NCI-H1694 (cell line): ENCODE measurements around the gene OSBPL3.

Experiments used
- DNase-seq: peaks from one replicate; lab custom pipeline; 2025; lab: John Stamatoyannopoulos, UW

The OSBPL3 gene

GRCh38 chr7:24862461-24862860, 117.5 kb downstream of the OSBPL3 start:
- DNase-seq, result no peak

- DNase-seq, result no peak
Measured at GRCh38 chr7:24861336-24861735, 118.6 kb downstream of the OSBPL3 start.

GRCh38 chr7:24860611-24861010, 119.4 kb downstream of the OSBPL3 start:
- DNase-seq, result no peak

GRCh38 chr7:24858108-24858977, 121.6 kb downstream of the OSBPL3 start:
- DNase-seq, result no peak

GRCh38 chr7:24857623-24858022, 122.4 kb downstream of the OSBPL3 start:
- DNase-seq, result no peak

- DNase-seq, result no peak
Measured at GRCh38 chr7:24854866-24855265, 125.1 kb downstream of the OSBPL3 start.

GRCh38 chr7:24851786-24852185, 128.2 kb downstream of the OSBPL3 start:
- DNase-seq, result no peak

- DNase-seq, result no peak
Measured at GRCh38 chr7:24848878-24849277, 131.1 kb downstream of the OSBPL3 start.

GRCh38 chr7:24847754-24848153, 132.2 kb downstream of the OSBPL3 start:
- no peak for DNase-seq

GRCh38 chr7:24843821-24844434, 136.1 kb downstream of the OSBPL3 start:
- no peak for DNase-seq

GRCh38 chr7:24842449-24843241, 137.3 kb downstream of the OSBPL3 start:
- DNase-seq, result no peak

GRCh38 chr7:24842029-24842428, 137.9 kb downstream of the OSBPL3 start:
- DNase-seq, result no peak

- no peak for DNase-seq
Measured at GRCh38 chr7:24840563-24840962, 139.4 kb downstream of the OSBPL3 start.

- no peak for DNase-seq
Measured at GRCh38 chr7:24836084-24836483, 143.9 kb downstream of the OSBPL3 start.

- no peak for DNase-seq
Measured at GRCh38 chr7:24835643-24836042, 144.3 kb downstream of the OSBPL3 start.

GRCh38 chr7:24834128-24834798, 145.7 kb downstream of the OSBPL3 start:
- no peak for DNase-seq

- DNase-seq, result no peak
Measured at GRCh38 chr7:24833549-24833948, 146.4 kb downstream of the OSBPL3 start.

GRCh38 chr7:24831240-24831639, 148.7 kb downstream of the OSBPL3 start:
- DNase-seq, result no peak

GRCh38 chr7:24830440-24831050, 149.4 kb downstream of the OSBPL3 start:
- no peak for DNase-seq

GRCh38 chr7:24829787-24830186, 150.2 kb downstream of the OSBPL3 start:
- no peak for DNase-seq

- no peak for DNase-seq
Measured at GRCh38 chr7:24828891-24829661, 150.9 kb downstream of the OSBPL3 start.
